ENCODE results near the gene FMN1. TPM values are rescaled to one million over a fixed set of nuclear protein-coding genes. Genes with fewer than 3 reads are reported as not detected.

FMN1 gene
- total RNA-seq, 2 donors from 2014 or later = 0.60 to 1.1 TPM

GRCh38 chr15:32942401-32942841 is 252.1 kb downstream of the FMN1 start:
- no peaks in the 10 kb centered on the region for H3K4me1 ChIP-seq (ENCODE audit: control insufficient read depth, insufficient read depth, low read length)
- no peaks in the 10 kb centered on the region for H3K36me3 Mint-ChIP-seq (ENCODE audit: low read depth)
- peaks cover 4% of the 10 kb centered on the region for H3K9me3 ChIP-seq (ENCODE audit: control insufficient read depth, low read length)
- H3K27ac Mint-ChIP-seq = no peak overlapping the region
- no peaks in the 10 kb centered on the region for H3K4me1 Mint-ChIP-seq
- TF ChIP-seq, protein P1, sequence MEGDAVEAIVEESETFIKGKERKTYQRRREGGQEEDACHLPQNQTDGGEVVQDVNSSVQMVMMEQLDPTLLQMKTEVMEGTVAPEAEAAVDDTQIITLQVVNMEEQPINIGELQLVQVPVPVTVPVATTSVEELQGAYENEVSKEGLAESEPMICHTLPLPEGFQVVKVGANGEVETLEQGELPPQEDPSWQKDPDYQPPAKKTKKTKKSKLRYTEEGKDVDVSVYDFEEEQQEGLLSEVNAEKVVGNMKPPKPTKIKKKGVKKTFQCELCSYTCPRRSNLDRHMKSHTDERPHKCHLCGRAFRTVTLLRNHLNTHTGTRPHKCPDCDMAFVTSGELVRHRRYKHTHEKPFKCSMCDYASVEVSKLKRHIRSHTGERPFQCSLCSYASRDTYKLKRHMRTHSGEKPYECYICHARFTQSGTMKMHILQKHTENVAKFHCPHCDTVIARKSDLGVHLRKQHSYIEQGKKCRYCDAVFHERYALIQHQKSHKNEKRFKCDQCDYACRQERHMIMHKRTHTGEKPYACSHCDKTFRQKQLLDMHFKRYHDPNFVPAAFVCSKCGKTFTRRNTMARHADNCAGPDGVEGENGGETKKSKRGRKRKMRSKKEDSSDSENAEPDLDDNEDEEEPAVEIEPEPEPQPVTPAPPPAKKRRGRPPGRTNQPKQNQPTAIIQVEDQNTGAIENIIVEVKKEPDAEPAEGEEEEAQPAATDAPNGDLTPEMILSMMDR (conservative IDR thresholded peaks at IDR 0.05) = no peak
- no peaks in the 10 kb centered on the region for H3K27me3 ChIP-seq (ENCODE audit: control insufficient read depth, insufficient read depth, low read length, poor library complexity, severe bottlenecking)
- no peaks in the 10 kb centered on the region for H3K36me3 ChIP-seq (ENCODE audit: control insufficient read depth, insufficient read depth, low read length)
- DNase-seq = no peak
- WGBS, 2 experiments (ENCODE audit: insufficient coverage in 1 of 2, insufficient read length in 1 of 2) = 80 to 91% methylated on average over 1 to 2 of the region's 2 CpGs
- no peak overlapping the region for H3K27ac ChIP-seq (ENCODE audit: low read depth, low read length)
- no peaks in the 10 kb centered on the region for H3K9me3 Mint-ChIP-seq
- H3K4me3 ChIP-seq (ENCODE audit: low read length) = no peak overlapping the region
- no peaks in the 10 kb centered on the region for H3K27me3 Mint-ChIP-seq (ENCODE audit: insufficient read depth)
- no peak overlapping the region for H3K4me3 Mint-ChIP-seq
- H3K9ac ChIP-seq (ENCODE audit: extremely low read depth, low read length, poor library complexity, severe bottlenecking) = no peak overlapping the region

DNA sequence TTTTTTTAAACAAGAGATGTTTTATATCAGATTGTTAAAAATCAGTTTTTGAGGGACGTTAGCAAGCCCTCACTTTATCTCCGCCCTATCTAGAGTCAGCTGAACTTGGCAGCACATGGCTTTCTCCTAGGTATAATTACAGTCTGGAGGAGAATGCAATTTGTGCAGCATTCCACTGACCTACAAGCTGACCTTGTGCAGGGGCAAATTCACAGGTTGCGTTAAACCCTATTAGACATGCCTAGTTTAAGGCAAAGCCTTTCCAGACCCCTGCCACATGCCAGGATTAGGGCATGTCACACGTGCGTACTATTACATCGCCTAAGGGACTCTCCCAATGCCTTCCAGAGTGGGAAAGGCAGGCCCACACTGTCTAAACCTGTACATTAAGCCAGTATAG is 252.7 kb downstream of the FMN1 start:
- no peak overlapping the region for H3K4me3 Mint-ChIP-seq
- WGBS, 2 experiments (ENCODE audit: insufficient coverage in 1 of 2, insufficient read length in 1 of 2) = 89 to 93% methylated on average over 3 to 6 of the region's 6 CpGs
- Histone ChIP-seq H3K4me3 (ENCODE audit: low read length) (no peak overlapping the region), H3K4me1 (ENCODE audit: control insufficient read depth, insufficient read depth, low read length) (no peaks in the 10 kb centered on the region), H3K9ac (ENCODE audit: extremely low read depth, low read length, poor library complexity, severe bottlenecking) (no peak overlapping the region), H3K27ac (ENCODE audit: low read depth, low read length) (no peak overlapping the region), H3K9me3 (ENCODE audit: control insufficient read depth, low read length) (peaks cover 4% of the 10 kb centered on the region), H3K36me3 (ENCODE audit: control insufficient read depth, insufficient read depth, low read length) (no peaks in the 10 kb centered on the region), H3K27me3 (ENCODE audit: control insufficient read depth, insufficient read depth, low read length, poor library complexity, severe bottlenecking) (no peaks in the 10 kb centered on the region)
- H3K36me3 Mint-ChIP-seq (ENCODE audit: low read depth) = no peaks in the 10 kb centered on the region
- H3K27me3 Mint-ChIP-seq (ENCODE audit: insufficient read depth) = no peaks in the 10 kb centered on the region
- H3K9me3 Mint-ChIP-seq = no peaks in the 10 kb centered on the region
- no peak overlapping the region for H3K27ac Mint-ChIP-seq
- no peak for DNase-seq
- H3K4me1 Mint-ChIP-seq = no peaks in the 10 kb centered on the region
- TF ChIP-seq, protein P1 (conservative IDR thresholded peaks at IDR 0.05) = no peak

DNA sequence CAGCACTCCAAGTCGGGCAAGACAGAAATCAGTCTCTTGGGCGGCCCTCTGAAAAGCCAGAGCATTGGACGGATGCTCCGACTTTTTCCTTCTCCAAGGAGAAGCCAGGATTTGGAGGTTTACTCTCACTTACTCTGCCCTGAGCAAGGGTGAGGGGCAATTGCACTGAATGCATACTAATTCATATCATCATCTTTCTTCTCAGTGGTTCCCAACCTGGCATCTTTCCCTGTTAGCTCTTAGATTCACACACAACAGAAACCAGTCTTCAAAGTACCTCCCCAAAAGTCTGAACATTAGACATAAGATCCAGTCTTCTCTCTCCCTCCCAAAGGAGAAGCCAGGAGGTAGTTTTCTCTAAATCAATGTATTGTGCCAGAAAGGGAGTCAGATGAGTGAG is 257.5 kb downstream of the FMN1 start:
- H3K27me3 Mint-ChIP-seq (ENCODE audit: insufficient read depth) = no peaks in the 10 kb centered on the region
- Histone ChIP-seq H3K4me3 (ENCODE audit: low read length) (no peak overlapping the region), H3K9ac (ENCODE audit: extremely low read depth, low read length, poor library complexity, severe bottlenecking) (no peak overlapping the region), H3K27ac (ENCODE audit: low read depth, low read length) (no peak overlapping the region), H3K27me3 (ENCODE audit: control insufficient read depth, insufficient read depth, low read length, poor library complexity, severe bottlenecking) (no peaks in the 10 kb centered on the region), H3K9me3 (ENCODE audit: control insufficient read depth, low read length) (peaks cover 19% of the 10 kb centered on the region), H3K4me1 (ENCODE audit: control insufficient read depth, insufficient read depth, low read length) (no peaks in the 10 kb centered on the region), H3K36me3 (ENCODE audit: control insufficient read depth, insufficient read depth, low read length) (no peaks in the 10 kb centered on the region)
- H3K9me3 Mint-ChIP-seq = peaks cover 17% of the 10 kb centered on the region
- 87% methylated on average over 4 of the region's 4 CpGs for WGBS, 2 experiments (ENCODE audit: insufficient coverage in 1 of 2, insufficient read length in 1 of 2)
- H3K4me1 Mint-ChIP-seq = no peaks in the 10 kb centered on the region
- no peak overlapping the region for H3K27ac Mint-ChIP-seq
- no peak overlapping the region for H3K4me3 Mint-ChIP-seq
- DNase-seq = no peak
- H3K36me3 Mint-ChIP-seq (ENCODE audit: low read depth) = peaks cover 2% of the 10 kb centered on the region
- TF ChIP-seq, protein P1 (conservative IDR thresholded peaks at IDR 0.05) = no peak

All from endodermal cell (in vitro differentiated cells).